Stimulated activated CD8-positive, alpha-beta memory T cell treated with anti-CD3 and anti-CD28 coated beads, Interleukin-15, amount 100 ng/mL, for 24 hours (primary cell): ENCODE data around the gene FABP6.
"Not testable (repeated sequence)": the region's sequence is repeated elsewhere in the genome, so short reads cannot be mapped to it uniquely, and the experiment has no call there.

Experiments
- DNase-seq: peaks from one replicate; pipeline ENCODE4 v3.0.0-alpha.2; 2020; ENCODE audit warnings: low read depth

Gene FABP6

GRCh38 chr5:160221082-160221481 is 8.2 kb upstream of the FABP6 start:
- no peak for DNase-seq

DNA sequence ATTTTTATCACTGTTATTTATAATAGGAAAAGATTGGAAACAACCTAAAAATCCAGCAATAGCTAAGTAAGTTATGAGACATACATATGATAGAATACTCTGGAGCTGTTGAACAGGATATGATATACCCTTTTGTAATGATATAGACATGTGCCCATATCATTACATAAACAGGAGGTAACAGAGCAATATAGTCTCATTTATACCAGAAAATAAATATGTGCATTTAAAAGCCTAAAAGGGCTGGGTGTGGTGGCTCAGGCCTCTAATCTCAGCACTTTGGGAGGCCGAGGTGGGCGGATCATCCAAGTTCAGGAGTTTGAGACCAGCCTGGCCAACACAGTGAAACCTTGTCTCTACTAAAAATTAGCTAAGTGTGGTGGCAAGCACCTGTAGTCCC is 2.3 kb upstream of the FABP6 start:
- DNase-seq, result no peak

- DNase-seq, result no peak
These were observed 1.6 kb downstream of the FABP6 start for GRCh38 chr5:160230686-160231527.

GRCh38 chr5:160231783-160232342 is 2.6 kb downstream of the FABP6 start:
- no peak for DNase-seq

DNA sequence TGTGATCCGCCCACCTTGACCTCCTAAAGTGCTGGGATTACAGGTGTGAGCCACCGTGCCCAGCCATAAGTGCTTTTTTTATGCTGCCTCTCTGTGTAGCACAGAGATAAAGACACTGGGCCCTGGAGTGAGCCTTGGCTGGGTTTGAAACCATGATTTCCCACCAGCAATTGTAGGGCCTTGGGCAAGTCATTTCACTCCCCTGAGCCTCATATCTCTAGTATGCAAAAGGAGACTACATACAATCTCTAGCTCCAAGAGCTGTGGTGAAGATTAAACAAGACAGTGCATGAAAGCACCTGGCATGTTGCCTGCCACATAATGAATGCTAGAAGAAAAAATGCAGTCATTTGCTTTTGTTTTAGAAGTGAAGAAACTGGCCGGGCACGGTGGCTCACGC is 3.9 kb downstream of the FABP6 start:
- no peak for DNase-seq

GRCh38 chr5:160235731-160236130 is 6.4 kb downstream of the FABP6 start:
- no peak for DNase-seq

DNA sequence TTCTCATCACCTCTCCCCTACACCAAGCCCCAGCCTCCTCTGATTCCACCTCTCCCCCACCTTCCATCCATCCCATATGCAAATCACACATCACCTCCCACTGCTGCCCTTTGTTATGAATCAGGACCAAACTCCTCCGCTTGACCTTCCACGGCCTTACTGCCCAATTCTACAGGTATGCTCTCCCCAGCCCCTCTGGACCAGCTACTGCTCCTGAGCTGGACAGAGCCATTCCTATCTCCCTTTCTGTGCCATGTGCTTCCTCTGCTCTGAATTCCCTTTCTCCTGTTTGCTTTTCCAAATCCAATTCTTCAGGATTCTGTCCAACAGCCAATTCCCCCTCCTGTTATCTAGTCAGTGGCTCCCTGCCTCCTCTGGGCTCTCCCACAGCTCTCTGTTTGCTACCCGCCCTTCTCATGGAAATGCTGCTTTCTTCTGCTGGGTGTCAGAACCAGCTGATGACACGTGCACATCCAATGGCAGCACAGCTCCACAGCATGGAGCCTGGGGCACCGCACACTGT is 8.3 kb downstream of the FABP6 start:
- no peak for DNase-seq

DNA sequence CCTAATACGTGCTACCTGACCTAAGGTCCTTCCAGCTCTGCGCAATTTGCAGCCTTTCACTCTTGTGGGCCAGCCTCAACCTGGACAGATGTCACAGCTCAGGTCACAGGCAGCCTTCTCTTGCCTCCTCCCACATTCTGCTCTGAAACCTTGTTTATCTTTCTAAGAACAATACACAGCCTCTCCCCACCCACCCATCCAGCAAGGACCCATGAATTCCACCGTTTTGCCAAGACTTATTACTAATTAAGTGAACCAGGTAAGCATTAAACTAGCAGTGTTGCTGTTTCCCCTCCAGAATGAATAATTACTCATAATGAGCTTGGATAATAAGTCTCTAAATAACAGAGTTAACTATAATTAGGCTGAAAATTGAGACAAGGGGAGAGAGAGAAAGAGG is 11.0 kb downstream of the FABP6 start:
- DNase-seq, result no peak

DNA sequence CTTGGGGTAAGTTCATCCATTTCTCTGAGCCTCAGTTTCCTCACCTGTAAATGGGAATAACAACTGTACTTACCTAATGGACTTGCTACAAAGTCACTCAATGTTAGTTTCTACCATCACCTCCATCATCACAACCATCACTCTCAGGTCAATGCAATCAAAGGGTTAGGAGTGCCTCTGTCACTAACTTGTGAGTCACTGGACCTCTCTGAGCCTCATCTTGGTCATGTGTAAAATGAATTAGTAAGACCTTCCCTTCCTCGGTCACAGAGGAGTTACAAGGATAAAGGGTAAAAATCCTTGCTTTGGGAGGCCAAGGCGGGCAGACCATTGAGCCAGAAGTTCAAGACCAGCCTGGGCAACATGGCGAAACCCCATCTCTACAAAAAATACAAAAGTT is 12.8 kb downstream of the FABP6 start:
- DNase-seq, result no peak

GRCh38 chr5:160245506-160246086 is 16.3 kb downstream of the FABP6 start:
- DNase-seq, result no peak

GRCh38 chr5:160249570-160249969 is 20.3 kb downstream of the FABP6 start:
- not testable (repeated sequence) for DNase-seq

DNA sequence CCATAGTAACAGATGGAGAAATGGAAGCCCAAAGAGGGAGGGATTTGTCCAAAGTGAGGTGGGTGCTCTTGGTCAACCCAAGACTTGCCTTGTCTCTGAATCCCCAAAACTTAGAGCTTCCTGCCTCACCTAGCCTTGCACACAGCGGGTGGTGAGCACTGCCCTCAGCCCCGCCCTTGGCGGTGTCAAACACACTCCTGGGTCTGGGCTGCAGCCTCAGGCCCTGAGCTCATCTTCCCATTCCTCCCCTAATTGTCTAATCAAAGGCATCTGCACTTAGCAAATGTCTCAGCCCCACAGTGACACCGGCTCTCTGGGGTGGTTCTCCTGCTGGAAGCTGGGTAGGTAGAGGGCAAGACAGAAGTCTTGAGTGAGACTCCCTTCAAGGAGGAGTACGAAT is 20.9 kb downstream of the FABP6 start:
- DNase-seq, result no peak

DNA sequence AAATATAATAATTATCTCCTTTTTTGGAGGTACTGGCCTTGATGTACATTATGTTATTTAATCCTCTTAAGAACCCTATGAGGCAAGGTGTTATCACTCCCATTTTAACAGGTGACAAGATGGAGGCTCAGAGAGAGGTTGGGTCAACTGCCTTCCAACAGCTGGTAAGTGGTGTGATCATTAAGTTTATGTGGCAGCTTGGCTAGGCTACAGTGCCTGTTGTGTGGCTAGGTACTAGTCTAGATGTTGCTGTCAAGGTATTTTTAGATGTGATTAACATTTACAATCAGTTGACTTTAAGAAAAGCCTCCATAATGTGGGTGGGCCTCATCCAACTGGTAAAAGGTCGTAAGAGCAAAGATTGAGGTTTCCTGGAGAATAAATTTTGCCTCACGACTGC is 21.5 kb downstream of the FABP6 start:
- no peak for DNase-seq

GRCh38 chr5:160251406-160252155 is 22.3 kb downstream of the FABP6 start:
- DNase-seq, result no peak

- DNase-seq, result no peak
These were observed 23.6 kb downstream of the FABP6 start for GRCh38 chr5:160252916-160253315.

- DNase-seq, result no peak
These were observed 24.1 kb downstream of the FABP6 start for GRCh38 chr5:160253441-160253840.

DNA sequence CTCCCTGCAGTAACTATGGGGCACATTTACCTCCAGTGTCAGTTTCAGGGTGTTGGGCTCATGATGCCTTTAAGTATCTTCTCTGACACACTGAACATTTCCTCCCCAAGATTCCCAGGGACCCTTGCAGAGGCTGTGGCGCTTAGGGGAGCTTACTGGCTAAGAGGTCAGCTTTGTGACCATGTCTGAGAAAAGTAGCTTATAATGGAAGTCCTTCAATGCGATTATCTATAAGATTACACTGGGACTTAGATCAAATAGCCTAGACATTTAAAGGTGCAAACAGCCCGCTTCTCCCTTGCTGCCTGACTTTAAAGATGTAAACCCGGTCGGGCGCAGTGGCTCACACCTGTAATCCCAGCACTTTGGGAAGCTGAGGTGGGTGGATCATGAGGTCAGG is 25.4 kb downstream of the FABP6 start:
- DNase-seq, result no peak

DNA sequence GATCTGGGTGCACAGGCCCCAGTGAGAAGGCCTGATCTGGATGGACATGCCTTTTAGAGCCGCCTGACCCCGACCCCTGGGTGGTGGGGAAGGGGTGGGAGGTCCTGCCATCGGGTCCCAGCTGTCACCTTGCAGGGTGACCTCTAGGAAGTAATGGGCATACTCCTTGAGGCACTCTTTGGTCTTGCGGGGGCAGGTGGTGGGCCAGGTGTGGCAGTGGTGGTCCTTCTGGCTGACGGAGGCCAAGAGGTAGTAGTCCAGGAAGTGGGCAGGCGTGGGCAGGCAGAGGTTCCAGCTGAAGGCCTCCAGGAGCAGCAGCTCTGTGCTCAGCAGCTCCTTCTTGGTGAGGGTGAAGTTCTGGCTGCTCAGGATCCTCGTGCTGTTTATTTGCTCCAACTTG is 30.0 kb downstream of the FABP6 start:
- no peak for DNase-seq

DNA sequence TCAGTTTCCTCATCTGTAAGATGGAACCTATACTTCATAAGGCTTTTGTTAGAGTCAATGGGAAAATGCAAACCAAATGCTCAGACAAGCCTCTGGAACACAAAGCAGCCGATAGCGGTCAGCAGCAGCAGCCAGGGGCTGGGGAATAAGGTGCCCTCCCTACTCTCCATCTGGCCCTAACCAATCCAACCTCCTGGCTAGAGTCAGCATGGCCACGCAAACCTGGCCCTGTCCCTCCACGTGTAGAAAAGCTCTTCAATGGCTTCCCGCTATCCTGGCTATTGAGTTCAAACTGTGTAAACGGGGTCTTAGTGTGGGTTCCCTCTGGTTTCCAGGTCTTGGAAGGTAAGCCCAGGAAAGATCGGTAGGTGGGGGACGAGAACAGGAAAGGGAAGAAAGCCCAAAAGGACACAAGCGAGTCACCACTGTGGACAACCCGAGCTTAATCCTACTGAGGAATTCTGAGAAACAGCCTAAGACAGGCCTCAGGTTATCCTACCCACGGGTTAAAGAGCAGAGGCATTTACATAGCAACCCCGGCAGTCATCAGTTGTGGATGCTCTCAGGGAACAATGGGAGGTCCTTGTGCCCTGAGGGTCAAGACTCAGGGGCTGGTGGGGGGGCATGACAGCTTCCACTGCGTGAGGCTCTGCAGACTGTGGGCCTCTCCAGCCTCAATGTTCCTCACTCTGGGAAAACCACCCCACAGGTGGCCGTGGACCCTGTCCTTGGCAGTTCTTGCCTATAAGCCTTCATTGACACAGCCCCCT is 30.9 kb downstream of the FABP6 start:
- DNase-seq, result no peak

DNA sequence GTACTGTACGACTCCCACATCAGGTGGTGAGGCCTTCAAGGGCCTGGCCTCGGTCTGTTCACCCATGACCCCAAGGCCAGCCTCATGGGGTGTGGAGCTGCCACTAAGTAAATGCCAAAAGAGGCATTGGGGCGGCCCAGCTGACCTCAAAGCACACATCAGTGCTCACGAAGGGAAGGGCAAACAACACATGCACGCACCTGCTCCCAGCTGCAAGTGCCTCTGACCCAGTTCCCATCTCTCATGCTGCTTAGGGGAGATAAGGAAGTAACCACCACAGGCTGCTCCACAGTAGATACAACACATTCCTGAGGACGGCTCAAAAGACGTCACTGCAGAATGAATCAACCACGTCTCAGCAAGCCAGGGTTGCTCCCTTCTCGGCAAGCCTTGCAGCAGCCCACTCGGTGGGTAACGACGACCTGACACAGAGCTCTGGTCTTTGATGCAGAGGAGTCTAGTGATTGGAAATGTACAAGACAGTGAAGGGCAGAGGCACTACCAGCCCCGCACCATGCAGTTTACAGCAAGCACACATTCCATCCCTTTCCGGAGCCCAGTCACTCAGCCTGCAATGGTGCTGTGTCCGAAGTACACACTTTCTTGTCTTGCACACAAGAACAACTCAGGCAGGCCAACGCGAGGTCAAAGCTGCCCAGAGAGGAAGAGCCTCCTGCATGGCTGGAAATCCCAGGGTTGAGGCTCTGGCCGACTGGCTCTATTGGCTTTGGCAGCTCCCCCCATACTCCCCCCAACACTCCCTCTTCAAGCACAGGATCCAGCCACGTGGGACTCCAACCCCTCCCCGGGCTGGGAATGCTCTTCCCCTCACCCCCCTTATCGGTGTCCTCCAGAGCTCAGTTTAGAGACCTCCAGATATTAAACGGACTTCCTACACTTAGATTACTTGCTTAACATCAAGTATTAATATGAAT is 31.8 kb downstream of the FABP6 start:
- no peak for DNase-seq
